Stomach smooth muscle (tissue), 2 donors: ENCODE measurements around the gene CLPTM1.
A peak's percentile ranks its signal among the peaks of the same experiment; 100 is the strongest.

Experiments used
- H3K27ac ChIP-seq: one replicate; pipeline ENCODE4 v1.7.0; 2013; ENCODE audit warnings: mild to moderate bottlenecking, low read length, inconsistent platforms
- H3K27me3 ChIP-seq, 2 donors: one replicate each; pipeline ENCODE4 v1.7.0; 2013; ENCODE audit warnings: low read length in 2 of 2; ENCODE audit not compliant: insufficient read depth in 2 of 2, control insufficient read depth in 1 of 2
- H3K36me3 ChIP-seq, 2 donors: one replicate each; pipeline ENCODE4 v1.7.0; 2013; ENCODE audit warnings: low read length in 2 of 2; ENCODE audit not compliant: control insufficient read depth in 2 of 2, insufficient read depth in 2 of 2
- H3K4me1 ChIP-seq: one replicate; pipeline ENCODE4 v1.7.0; 2013; ENCODE audit warnings: low read length; ENCODE audit not compliant: control insufficient read depth, insufficient read depth
- H3K4me3 ChIP-seq, 2 donors: one replicate each; pipeline ENCODE4 v1.7.0; 2013; ENCODE audit warnings: low read length in 2 of 2
- H3K9ac ChIP-seq, 2 donors: one replicate each; pipeline ENCODE4 v1.7.0; 2013; ENCODE audit warnings: low read length in 2 of 2, mild to moderate bottlenecking in 1 of 2
- H3K9me3 ChIP-seq, 2 donors: one replicate each; pipeline ENCODE4 v1.7.0; 2013; ENCODE audit warnings: low read length in 2 of 2; ENCODE audit not compliant: control insufficient read depth in 2 of 2
- donor health status: healthy.
- donor health status: Pancreatic carcinoma.

CLPTM1 gene

GRCh38 chr19:44947041-44947581, 8.1 kb upstream of the CLPTM1 start:
- H3K27me3 ChIP-seq: no peaks in the 10 kb centered on the region
- peaks cover 2 to 6% of the 10 kb centered on the region in 2 donors for H3K36me3 ChIP-seq
- no peaks in the 10 kb centered on the region for H3K9me3 ChIP-seq
- H3K27ac ChIP-seq: no peak overlapping the region
- no peak overlapping the region for H3K4me3 ChIP-seq
- H3K9ac ChIP-seq: no peak overlapping the region
- H3K4me1 ChIP-seq: peaks cover 4% of the 10 kb centered on the region

GRCh38 chr19:44948237-44948636, 6.9 kb upstream of the CLPTM1 start:
- H3K9ac ChIP-seq: no peak overlapping the region
- no peaks in the 10 kb centered on the region for H3K9me3 ChIP-seq
- H3K4me1 ChIP-seq: peaks cover 4% of the 10 kb centered on the region
- H3K36me3 ChIP-seq: peaks cover 2 to 6% of the 10 kb centered on the region in 2 donors
- H3K27ac ChIP-seq: no peak overlapping the region
- no peaks in the 10 kb centered on the region for H3K27me3 ChIP-seq
- H3K4me3 ChIP-seq: no peak overlapping the region

- Histone ChIP-seq H3K4me3 (no peak overlapping the region), H3K27me3 (no peaks in the 10 kb centered on the region), H3K9ac (no peak overlapping the region), H3K4me1 (peaks cover 8% of the 10 kb centered on the region), H3K9me3 (no peaks in the 10 kb centered on the region), H3K36me3 (peaks cover 2 to 6% of the 10 kb centered on the region in 2 donors), H3K27ac (no peak overlapping the region)
Measured at GRCh38 chr19:44948763-44949374, 6.3 kb upstream of the CLPTM1 start.

GRCh38 chr19:44949550-44949949, 5.6 kb upstream of the CLPTM1 start:
- Histone ChIP-seq H3K27me3 (no peaks in the 10 kb centered on the region), H3K36me3 (peaks cover 2 to 6% of the 10 kb centered on the region in 2 donors), H3K9me3 (no peaks in the 10 kb centered on the region), H3K9ac (no peak overlapping the region), H3K27ac (no peak overlapping the region), H3K4me1 (peaks cover 14% of the 10 kb centered on the region), H3K4me3 (no peak overlapping the region)

- H3K4me1 ChIP-seq: peaks cover 24% of the 10 kb centered on the region
- H3K9ac ChIP-seq: peak overlapping the region in 1 of 2 donors; percentile 4
- peaks cover 2 to 6% of the 10 kb centered on the region in 2 donors for H3K36me3 ChIP-seq
- H3K4me3 ChIP-seq: no peak overlapping the region
- H3K9me3 ChIP-seq: no peaks in the 10 kb centered on the region
- H3K27me3 ChIP-seq: no peaks in the 10 kb centered on the region
- no peak overlapping the region for H3K27ac ChIP-seq
Measured at GRCh38 chr19:44951179-44952159, 3.7 kb upstream of the CLPTM1 start.

GRCh38 chr19:44954278-44954648, 917 bp upstream of the CLPTM1 start:
- H3K4me3 ChIP-seq: peak overlapping the region; percentile 81 to 100
- peaks cover 43% of the 10 kb centered on the region for H3K4me1 ChIP-seq
- H3K9me3 ChIP-seq: no peaks in the 10 kb centered on the region
- peak overlapping the region; percentile 89 to 98 for H3K9ac ChIP-seq
- H3K27me3 ChIP-seq: no peaks in the 10 kb centered on the region
- H3K36me3 ChIP-seq: peaks cover 6 to 9% of the 10 kb centered on the region in 2 donors
- peak overlapping the region; percentile 90 for H3K27ac ChIP-seq

GRCh38 chr19:44955505-44956439, 592 bp downstream of the CLPTM1 start:
- Histone ChIP-seq H3K36me3 (peaks cover 0 to 12% of the 10 kb centered on the region in 2 donors), H3K9ac (peak overlapping the region; percentile 98 to 99), H3K4me3 (peak overlapping the region; percentile 82 to 100), H3K9me3 (no peaks in the 10 kb centered on the region), H3K27me3 (no peaks in the 10 kb centered on the region), H3K4me1 (peaks cover 50% of the 10 kb centered on the region), H3K27ac (peak overlapping the region; percentile 90)

GRCh38 chr19:44957526-44957925, 2.3 kb downstream of the CLPTM1 start:
- Histone ChIP-seq H3K27me3 (no peaks in the 10 kb centered on the region), H3K9ac (peak overlapping the region; percentile 13 to 40), H3K4me1 (peaks cover 46% of the 10 kb centered on the region), H3K4me3 (no peak overlapping the region), H3K27ac (no peak overlapping the region), H3K9me3 (no peaks in the 10 kb centered on the region), H3K36me3 (peaks cover 4 to 19% of the 10 kb centered on the region in 2 donors)

GRCh38 chr19:44958090-44958489, 2.9 kb downstream of the CLPTM1 start:
- Histone ChIP-seq H3K4me3 (no peak overlapping the region), H3K36me3 (peaks cover 4 to 19% of the 10 kb centered on the region in 2 donors), H3K4me1 (peaks cover 46% of the 10 kb centered on the region), H3K27me3 (no peaks in the 10 kb centered on the region), H3K27ac (no peak overlapping the region), H3K9ac (no peak overlapping the region), H3K9me3 (no peaks in the 10 kb centered on the region)

GRCh38 chr19:44959691-44960090, 4.5 kb downstream of the CLPTM1 start:
- peaks cover 6 to 20% of the 10 kb centered on the region in 2 donors for H3K36me3 ChIP-seq
- no peaks in the 10 kb centered on the region for H3K27me3 ChIP-seq
- no peak overlapping the region for H3K9ac ChIP-seq
- H3K9me3 ChIP-seq: no peaks in the 10 kb centered on the region
- H3K27ac ChIP-seq: no peak overlapping the region
- no peak overlapping the region for H3K4me3 ChIP-seq
- H3K4me1 ChIP-seq: peaks cover 35% of the 10 kb centered on the region
